ENCODE measurements around the gene TEKTIP1. TPM values are rescaled to one million over a fixed set of nuclear protein-coding genes. Genes with fewer than 3 reads are reported as not detected.

Gene TEKTIP1
- total and polyA plus RNA-seq, 9 of the 15 experiments (the other 6 are each of a cell fraction or from before 2014, with no cell fraction given), result 0.66 TPM; not detected in 8

DNA sequence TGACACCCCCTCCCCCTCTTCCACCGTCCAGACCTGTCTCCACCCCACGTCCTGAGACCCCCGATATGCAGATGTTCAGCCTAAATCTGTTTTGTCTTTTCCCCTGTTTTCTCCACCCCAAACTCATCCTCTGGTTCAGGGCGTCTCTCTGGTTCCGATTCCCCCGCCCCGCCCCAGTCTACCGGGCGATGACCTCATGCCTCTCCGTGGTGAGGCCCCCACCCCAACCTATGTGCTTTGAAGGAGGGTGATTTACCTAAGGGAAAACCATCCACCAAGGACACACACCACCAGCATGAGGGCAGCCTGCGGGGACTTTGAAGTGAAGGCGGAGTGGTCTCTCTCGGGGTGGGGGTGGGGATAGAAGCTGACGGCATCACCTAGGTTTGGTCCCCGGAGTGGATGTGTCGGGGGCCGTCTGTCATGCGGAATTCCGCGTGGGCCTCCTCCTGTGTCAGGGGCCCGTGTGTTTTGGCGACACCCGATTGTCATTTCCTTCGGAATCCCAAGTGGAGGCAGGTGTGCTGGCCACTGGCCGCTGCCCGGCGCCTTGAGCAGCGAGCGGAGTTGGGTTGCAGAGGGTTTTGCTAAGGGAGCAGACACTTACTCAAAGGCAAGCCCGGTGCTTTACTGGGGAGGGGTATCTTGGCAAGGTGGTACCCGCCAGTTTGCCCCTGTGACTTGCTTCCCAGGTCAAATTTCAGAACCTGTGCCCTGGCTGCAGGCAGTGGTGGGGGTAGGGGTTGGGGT lies 31.4 kb upstream of the TEKTIP1 start:
- no peak for ATAC-seq
- TF ChIP-seq ZNF217 (CRISPR knock-in tag; IDR thresholded peaks at IDR 0.05) (no peak), NFIC (IDR thresholded peaks at IDR 0.05) (no peak), ZBTB7A (IDR thresholded peaks at IDR 0.05; ENCODE audit: borderline replicate concordance, control insufficient read depth, low read depth, low read length) (0 out of 2 replicates have a peak, but pooled peaks have one; percentile 36), HDGF (IDR thresholded peaks at IDR 0.05) (peak; percentile 52; the same call in 1 of the 2 replicates), CCNT2 (IDR thresholded peaks at IDR 0.05; ENCODE audit: borderline replicate concordance, extremely low read depth, insufficient read length, low read depth, low read length) (no peak), U2AF1 (optimal IDR thresholded peaks at IDR 0.05; ENCODE audit: low read depth, low read length) (no peak), GATAD2B (IDR thresholded peaks at IDR 0.05; ENCODE audit: borderline replicate concordance) (no peak), FOXJ2 (tag; IDR thresholded peaks at IDR 0.05) (no peak), JUND (IDR thresholded peaks at IDR 0.05; ENCODE audit: borderline replicate concordance, low read depth, low read length) (peak; percentile 67), JUND (tag; IDR thresholded peaks at IDR 0.05; ENCODE audit: borderline replicate concordance, low read depth, low read length) (no peak; the same call in 2 of the 3 replicates), ZNF282 (CRISPR knock-in tag; IDR thresholded peaks at IDR 0.05) (no peak)
- TF ChIP-seq, protein P1, sequence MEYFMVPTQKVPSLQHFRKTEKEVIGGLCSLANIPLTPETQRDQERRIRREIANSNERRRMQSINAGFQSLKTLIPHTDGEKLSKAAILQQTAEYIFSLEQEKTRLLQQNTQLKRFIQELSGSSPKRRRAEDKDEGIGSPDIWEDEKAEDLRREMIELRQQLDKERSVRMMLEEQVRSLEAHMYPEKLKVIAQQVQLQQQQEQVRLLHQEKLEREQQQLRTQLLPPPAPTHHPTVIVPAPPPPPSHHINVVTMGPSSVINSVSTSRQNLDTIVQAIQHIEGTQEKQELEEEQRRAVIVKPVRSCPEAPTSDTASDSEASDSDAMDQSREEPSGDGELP (CRISPR knock-in tag; IDR thresholded peaks at IDR 0.05; ENCODE audit: borderline replicate concordance), result peak; percentile 14; the same call in 1 of the 2 replicates
- TF ChIP-seq, protein P2, sequence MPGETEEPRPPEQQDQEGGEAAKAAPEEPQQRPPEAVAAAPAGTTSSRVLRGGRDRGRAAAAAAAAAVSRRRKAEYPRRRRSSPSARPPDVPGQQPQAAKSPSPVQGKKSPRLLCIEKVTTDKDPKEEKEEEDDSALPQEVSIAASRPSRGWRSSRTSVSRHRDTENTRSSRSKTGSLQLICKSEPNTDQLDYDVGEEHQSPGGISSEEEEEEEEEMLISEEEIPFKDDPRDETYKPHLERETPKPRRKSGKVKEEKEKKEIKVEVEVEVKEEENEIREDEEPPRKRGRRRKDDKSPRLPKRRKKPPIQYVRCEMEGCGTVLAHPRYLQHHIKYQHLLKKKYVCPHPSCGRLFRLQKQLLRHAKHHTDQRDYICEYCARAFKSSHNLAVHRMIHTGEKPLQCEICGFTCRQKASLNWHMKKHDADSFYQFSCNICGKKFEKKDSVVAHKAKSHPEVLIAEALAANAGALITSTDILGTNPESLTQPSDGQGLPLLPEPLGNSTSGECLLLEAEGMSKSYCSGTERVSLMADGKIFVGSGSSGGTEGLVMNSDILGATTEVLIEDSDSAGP (CRISPR knock-in tag; IDR thresholded peaks at IDR 0.05), result no peak
- TF ChIP-seq, protein P3, sequence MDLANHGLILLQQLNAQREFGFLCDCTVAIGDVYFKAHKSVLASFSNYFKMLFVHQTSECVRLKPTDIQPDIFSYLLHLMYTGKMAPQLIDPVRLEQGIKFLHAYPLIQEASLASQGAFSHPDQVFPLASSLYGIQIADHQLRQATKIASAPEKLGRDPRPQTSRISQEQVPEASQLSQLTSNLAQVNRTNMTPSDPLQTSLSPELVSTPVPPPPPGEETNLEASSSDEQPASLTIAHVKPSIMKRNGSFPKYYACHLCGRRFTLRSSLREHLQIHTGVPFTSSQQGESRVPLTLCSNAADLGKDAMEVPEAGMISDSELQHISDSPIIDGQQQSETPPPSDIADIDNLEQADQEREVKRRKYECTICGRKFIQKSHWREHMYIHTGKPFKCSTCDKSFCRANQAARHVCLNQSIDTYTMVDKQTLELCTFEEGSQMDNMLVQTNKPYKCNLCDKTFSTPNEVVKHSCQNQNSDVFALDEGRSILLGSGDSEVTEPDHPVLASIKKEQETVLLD (IDR thresholded peaks at IDR 0.05), result 0 out of 2 replicates have a peak, but pooled peaks have one; percentile 42
- TF ChIP-seq, protein P4, sequence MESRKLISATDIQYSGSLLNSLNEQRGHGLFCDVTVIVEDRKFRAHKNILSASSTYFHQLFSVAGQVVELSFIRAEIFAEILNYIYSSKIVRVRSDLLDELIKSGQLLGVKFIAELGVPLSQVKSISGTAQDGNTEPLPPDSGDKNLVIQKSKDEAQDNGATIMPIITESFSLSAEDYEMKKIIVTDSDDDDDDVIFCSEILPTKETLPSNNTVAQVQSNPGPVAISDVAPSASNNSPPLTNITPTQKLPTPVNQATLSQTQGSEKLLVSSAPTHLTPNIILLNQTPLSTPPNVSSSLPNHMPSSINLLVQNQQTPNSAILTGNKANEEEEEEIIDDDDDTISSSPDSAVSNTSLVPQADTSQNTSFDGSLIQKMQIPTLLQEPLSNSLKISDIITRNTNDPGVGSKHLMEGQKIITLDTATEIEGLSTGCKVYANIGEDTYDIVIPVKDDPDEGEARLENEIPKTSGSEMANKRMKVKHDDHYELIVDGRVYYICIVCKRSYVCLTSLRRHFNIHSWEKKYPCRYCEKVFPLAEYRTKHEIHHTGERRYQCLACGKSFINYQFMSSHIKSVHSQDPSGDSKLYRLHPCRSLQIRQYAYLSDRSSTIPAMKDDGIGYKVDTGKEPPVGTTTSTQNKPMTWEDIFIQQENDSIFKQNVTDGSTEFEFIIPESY (CRISPR knock-in tag; IDR thresholded peaks at IDR 0.05), result peak; percentile 77; the same call in 1 of the 2 replicates

More for the DNA sequence above, 31.4 kb upstream of the TEKTIP1 start:
- H3K27me3 ChIP-seq (ENCODE audit: control insufficient read depth in 2 of 2, insufficient read depth in 2 of 2, low read length in 2 of 2), result no peaks in the 10 kb centered on the region
- ChIA-PET CTCF (ENCODE audit: low intra/inter-chr PET ratio) (no interaction called here), POLR2A (interaction anchor here (0.6 to 1.0 kb wide), 2 partner anchors 13 to 84 kb away, joined by 4 read pairs; no protein-coding TSS in a partner anchor)
- BruUV-seq (replicated peaks), result TSS peak; percentile 37
- peak overlapping the region; percentile 88 for H3K4me2 ChIP-seq (ENCODE audit: insufficient read depth, low read length)
- H4K20me1 ChIP-seq (replicated peaks; ENCODE audit: control insufficient read depth, insufficient read depth, low read length), result peaks cover 45% of the 10 kb centered on the region
- H3K27ac ChIP-seq (ENCODE audit: extremely low read depth, low read depth, low read length), result peak overlapping the region; percentile 41; the same call in 1 of the 3 replicates
- peaks cover 67% of the 10 kb centered on the region for H3K79me2 ChIP-seq (ENCODE audit: control insufficient read depth, insufficient read depth, low read length)
- peaks cover 14% of the 10 kb centered on the region for H3K9me1 ChIP-seq (ENCODE audit: control insufficient read depth, insufficient read depth, low read length)
- H3K9ac ChIP-seq (ENCODE audit: insufficient read depth in 1 of 2, low read depth in 2 of 2, low read length in 2 of 2), result peak overlapping the region; percentile 30 to 94; a peak in 2 of 4 replicates
- in situ Hi-C loops (cut with MboI) (no loop called here), intact Hi-C loops (cut with micrococcal nuclease) (no loop called here)
- H3K4me3 ChIP-seq, result peak overlapping the region; percentile 99
- peak; percentile 42 for FAIRE-seq
- WGBS (ENCODE audit: insufficient coverage, low coverage, missing lambda C conversion rate), result 54% methylated on average over 25 of the region's 31 CpGs
- peaks cover 38% of the 10 kb centered on the region; the same call in 2 of the 3 replicates for H3K36me3 ChIP-seq (ENCODE audit: control insufficient read depth, insufficient read depth, low read length)
- H2AFZ ChIP-seq (ENCODE audit: low read depth, low read length), result no peak overlapping the region
- DNase-seq (ENCODE audit: extremely low read depth in 1 of 4, low spot score in 3 of 4), result peak; percentile 37 to 57 (median 50)
- H3K9me3 ChIP-seq (replicated peaks; ENCODE audit: control insufficient read depth, insufficient read depth, low read depth, low read length), result no peaks in the 10 kb centered on the region
- H3K4me1 ChIP-seq (replicated peaks in 1 of 2; ENCODE audit: control insufficient read depth in 2 of 2, insufficient read depth in 2 of 2, low read length in 2 of 2), result peaks cover 21 to 81% of the 10 kb centered on the region in 2 experiments; a peak in 4 of 5 replicates

Measured in K562 (cell line).